GM23338 (cell line): ENCODE measurements around the gene GRK4. TPM values are rescaled to one million over a fixed set of nuclear protein-coding genes. Genes with fewer than 3 reads are reported as not detected.

Source experiments
- ATAC-seq: fragments of 200-7000 bp; cut with Tn5 transposase; 3 replicates; pipeline ENCODE4 v1.9.1; 2020
- DNase-seq: peaks from one replicate; pipeline ENCODE4 v3.0.0-alpha.2; 2015; ENCODE audit warnings: low spot score
- H2AFZ ChIP-seq: fragments of 200-600 bp; sonication (generic); 2 replicates; pipeline ENCODE4 v1.8.0; 2016; ENCODE audit warnings: antibody characterized with exemption, mild to moderate bottlenecking, moderate library complexity
- H3F3A ChIP-seq: fragments of 200-600 bp; sonication (generic); replicated peaks from 2 replicates; pipeline ENCODE4 v1.8.0; 2017; ENCODE audit warnings: antibody characterized with exemption, mixed run types, low read depth
- H3K27ac ChIP-seq: fragments of 200-600 bp; sonication (generic); 2 replicates; pipeline ENCODE4 v1.6.1; 2016; ENCODE audit warnings: low read depth
- H3K27me3 ChIP-seq: fragments of 200-600 bp; sonication (generic); 2 replicates; pipeline ENCODE4 v1.8.0; 2016; ENCODE audit warnings: mild to moderate bottlenecking, mixed run types, moderate library complexity; ENCODE audit not compliant: insufficient read depth
- H3K36me3 ChIP-seq: fragments of 200-600 bp; sonication (generic); 2 replicates; pipeline ENCODE4 v1.8.0; 2016; ENCODE audit warnings: mild to moderate bottlenecking; ENCODE audit not compliant: insufficient read depth
- H3K4me1 ChIP-seq: fragments of 200-600 bp; sonication (generic); 2 replicates; pipeline ENCODE4 v1.8.0; 2016; ENCODE audit warnings: mild to moderate bottlenecking, moderate library complexity; ENCODE audit not compliant: insufficient read depth
- H3K4me2 ChIP-seq: fragments of 200-600 bp; sonication (generic); 2 replicates; pipeline ENCODE4 v1.7.1; 2017; ENCODE audit warnings: mixed run types
- H3K4me3 ChIP-seq: fragments of 200-600 bp; sonication (generic); 2 replicates; pipeline ENCODE4 v1.6.1; 2016; ENCODE audit warnings: mixed run types
- H3K79me2 ChIP-seq: fragments of 200-600 bp; sonication (generic); replicated peaks from 2 replicates; pipeline ENCODE4 v1.8.0; 2017; ENCODE audit warnings: mild to moderate bottlenecking; ENCODE audit not compliant: insufficient read depth
- H3K9me2 ChIP-seq: fragments of 200-600 bp; sonication (generic); 2 replicates; pipeline ENCODE4 v1.8.0; 2017; ENCODE audit not compliant: insufficient read depth
- H4K20me1 ChIP-seq: fragments of 200-600 bp; sonication (generic); replicated peaks from 2 replicates; pipeline ENCODE4 v1.8.0; 2017; ENCODE audit warnings: mild to moderate bottlenecking; ENCODE audit not compliant: insufficient read depth
- H3K27ac Mint-ChIP-seq: 2 replicates; pipeline ENCODE4 v1.8.0; 2020; ENCODE audit warnings: inconsistent platforms, mild to moderate bottlenecking, moderate library complexity, mixed read lengths
- H3K27me3 Mint-ChIP-seq: 3 replicates; pipeline ENCODE4 v1.8.0; 2022; ENCODE audit warnings: low read depth, mild to moderate bottlenecking, moderate library complexity, mixed read lengths, inconsistent platforms; ENCODE audit not compliant: insufficient read depth, poor library complexity
- H3K36me3 Mint-ChIP-seq: 3 replicates; pipeline ENCODE4 v1.8.0; 2021; ENCODE audit warnings: low read depth, mild to moderate bottlenecking, inconsistent platforms, moderate library complexity, mixed read lengths
- H3K4me1 Mint-ChIP-seq: 3 replicates; pipeline ENCODE4 v1.8.0; 2020; ENCODE audit warnings: mild to moderate bottlenecking, inconsistent platforms, mixed read lengths
- H3K4me3 Mint-ChIP-seq: 3 replicates; pipeline ENCODE4 v1.8.0; 2021; ENCODE audit warnings: moderate library complexity, mild to moderate bottlenecking, inconsistent platforms, mixed read lengths
- H3K9me3 Mint-ChIP-seq: 3 replicates; pipeline ENCODE4 v1.8.0; 2020; ENCODE audit warnings: moderate library complexity, mild to moderate bottlenecking, inconsistent platforms, mixed read lengths
- CREB1 ChIP-seq: fragments of 250-450 bp; sonication (Bioruptor Pico); IDR thresholded peaks from 2 replicates; pipeline ENCODE4 v1.5.0; 2020; ENCODE audit warnings: low read depth, mild to moderate bottlenecking, moderate library complexity
- EZH2 ChIP-seq: fragments of 200-600 bp; sonication (generic); IDR thresholded peaks from one replicate; pipeline ENCODE4 v1.8.0; 2017; ENCODE audit warnings: antibody characterized with exemption, mild to moderate bottlenecking, low read depth; ENCODE audit not compliant: unreplicated experiment
- EZH2phosphoT487 ChIP-seq: fragments of 200-600 bp; sonication (generic); IDR thresholded peaks from one replicate; pipeline ENCODE4 v1.8.1; 2018; ENCODE audit warnings: antibody characterized with exemption; ENCODE audit not compliant: unreplicated experiment
- NANOG ChIP-seq: IDR thresholded peaks from 2 replicates; pipeline ENCODE4 v1.6.1; 2016; ENCODE audit warnings: antibody characterized with exemption, borderline replicate concordance
- POLR2AphosphoS5 ChIP-seq: IDR thresholded peaks from 2 replicates; pipeline ENCODE4 v1.6.1; 2016; ENCODE audit warnings: antibody characterized with exemption, low read depth
- STAT1 ChIP-seq: IDR thresholded peaks from one replicate; pipeline ENCODE4 v1.6.1; 2016; ENCODE audit warnings: antibody characterized with exemption; ENCODE audit not compliant: unreplicated experiment
- ZNF114 ChIP-seq: fragments of 250-450 bp; sonication (Bioruptor Pico); IDR thresholded peaks from 2 replicates; pipeline ENCODE4 v1.5.0; 2020; ENCODE audit warnings: mild to moderate bottlenecking, moderate library complexity
- ZNF331 ChIP-seq: fragments of 250-450 bp; sonication (Bioruptor Pico); IDR thresholded peaks from 2 replicates; pipeline ENCODE4 v1.5.0; 2020; ENCODE audit warnings: low read depth, mild to moderate bottlenecking, moderate library complexity
- polyA plus RNA-seq: library from polyadenylated mRNA; unstranded; fragments of >200 nt; fragmentation: Nextera tagmentation; extraction: Ambion mirVana; gene quantifications from 2 replicates; pipeline ENCODE4 v1.2.1, GENCODE V29; 2016
- total RNA-seq: library from RNA; depleted of rRNA; stranded (reverse); fragments of >200 nt; shearing (Covaris generic); gene quantifications from 2 replicates; pipeline ENCODE4 v1.2.3, GENCODE V29; 2014
- TF ChIP-seq, protein P1 (sequence below): fragments of 250-450 bp; sonication (Bioruptor Pico); IDR thresholded peaks from 2 replicates; pipeline ENCODE4 v1.5.0; 2020; ENCODE audit warnings: mild to moderate bottlenecking, moderate library complexity
- TF ChIP-seq, protein P2 (sequence below), 2 experiments: fragments of 200-600 bp in 1 of 2; sonication (generic) in 1 of 2; conservative IDR thresholded peaks; 2 replicates each; pipeline versions ENCODE4 v1.5.1 to v1.6.1; 2016 to 2017; ENCODE audit warnings: antibody characterized with exemption in 2 of 2, low read depth in 2 of 2, mild to moderate bottlenecking in 2 of 2, moderate library complexity in 1 of 2

GRK4 gene
- total and polyA plus RNA-seq, 2 experiments from 2014 or later = 1.3 to 1.4 TPM

DNA sequence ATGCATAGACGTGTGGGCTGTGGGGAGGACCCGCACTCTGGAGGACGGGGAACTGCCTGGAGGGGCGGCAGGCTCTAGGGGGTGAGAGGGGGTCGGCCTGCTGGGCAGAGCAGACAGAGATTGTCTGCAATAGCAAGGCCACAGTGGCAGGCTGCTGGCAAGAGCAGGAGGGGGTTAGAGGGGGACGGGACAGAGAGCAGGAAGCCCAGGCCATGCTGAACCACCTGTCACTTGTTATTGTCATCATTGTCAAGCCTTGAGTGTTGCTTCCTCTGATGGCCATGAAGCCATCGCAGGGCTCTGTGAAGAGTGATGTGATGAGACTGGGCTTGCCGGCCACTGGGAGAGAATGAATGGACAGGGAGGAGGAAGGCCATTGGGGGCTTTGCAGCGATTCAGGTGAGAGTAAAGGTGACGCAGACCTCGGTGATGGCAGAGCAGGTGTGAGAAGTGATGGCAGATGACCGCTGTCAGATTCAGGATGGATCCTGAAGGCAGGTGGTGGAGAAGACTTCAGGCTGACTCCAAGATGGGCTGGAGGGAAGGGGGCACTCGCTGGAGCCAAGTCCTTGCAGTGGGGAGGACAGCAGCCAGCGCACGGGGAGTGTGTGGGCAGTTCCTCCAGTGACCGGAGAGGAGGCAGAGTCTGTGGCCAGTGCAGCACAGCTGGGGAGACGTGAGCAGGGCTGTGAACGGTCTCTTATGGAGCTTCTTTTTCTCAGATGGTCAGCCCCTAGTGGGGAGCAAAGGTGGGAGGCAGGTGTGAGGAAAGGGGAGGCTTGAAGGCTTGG is 67.4 kb downstream of the GRK4 start:
- Mint-ChIP-seq H3K27ac (no peak overlapping the region), H3K9me3 (no peaks in the 10 kb centered on the region), H3K4me1 (no peaks in the 10 kb centered on the region; the same call in 2 of the 3 replicates), H3K4me3 (no peak overlapping the region), H3K27me3 (peaks cover 7% of the 10 kb centered on the region), H3K36me3 (no peaks in the 10 kb centered on the region)
- Histone ChIP-seq H3K27me3 (no peaks in the 10 kb centered on the region), H3K4me1 (no peaks in the 10 kb centered on the region), H2AFZ (no peak overlapping the region), H3K36me3 (no peaks in the 10 kb centered on the region), H3K9me2 (no peaks in the 10 kb centered on the region), H3K79me2 (no peaks in the 10 kb centered on the region), H4K20me1 (no peaks in the 10 kb centered on the region; the same call in 1 of the 2 replicates), H3K4me3 (no peak overlapping the region), H3F3A (no peaks in the 10 kb centered on the region), H3K4me2 (no peak overlapping the region), H3K27ac (no peak overlapping the region)
- DNase-seq (no peak), ATAC-seq (no peak; the same call in 2 of the 3 replicates)
- TF ChIP-seq, protein P1, sequence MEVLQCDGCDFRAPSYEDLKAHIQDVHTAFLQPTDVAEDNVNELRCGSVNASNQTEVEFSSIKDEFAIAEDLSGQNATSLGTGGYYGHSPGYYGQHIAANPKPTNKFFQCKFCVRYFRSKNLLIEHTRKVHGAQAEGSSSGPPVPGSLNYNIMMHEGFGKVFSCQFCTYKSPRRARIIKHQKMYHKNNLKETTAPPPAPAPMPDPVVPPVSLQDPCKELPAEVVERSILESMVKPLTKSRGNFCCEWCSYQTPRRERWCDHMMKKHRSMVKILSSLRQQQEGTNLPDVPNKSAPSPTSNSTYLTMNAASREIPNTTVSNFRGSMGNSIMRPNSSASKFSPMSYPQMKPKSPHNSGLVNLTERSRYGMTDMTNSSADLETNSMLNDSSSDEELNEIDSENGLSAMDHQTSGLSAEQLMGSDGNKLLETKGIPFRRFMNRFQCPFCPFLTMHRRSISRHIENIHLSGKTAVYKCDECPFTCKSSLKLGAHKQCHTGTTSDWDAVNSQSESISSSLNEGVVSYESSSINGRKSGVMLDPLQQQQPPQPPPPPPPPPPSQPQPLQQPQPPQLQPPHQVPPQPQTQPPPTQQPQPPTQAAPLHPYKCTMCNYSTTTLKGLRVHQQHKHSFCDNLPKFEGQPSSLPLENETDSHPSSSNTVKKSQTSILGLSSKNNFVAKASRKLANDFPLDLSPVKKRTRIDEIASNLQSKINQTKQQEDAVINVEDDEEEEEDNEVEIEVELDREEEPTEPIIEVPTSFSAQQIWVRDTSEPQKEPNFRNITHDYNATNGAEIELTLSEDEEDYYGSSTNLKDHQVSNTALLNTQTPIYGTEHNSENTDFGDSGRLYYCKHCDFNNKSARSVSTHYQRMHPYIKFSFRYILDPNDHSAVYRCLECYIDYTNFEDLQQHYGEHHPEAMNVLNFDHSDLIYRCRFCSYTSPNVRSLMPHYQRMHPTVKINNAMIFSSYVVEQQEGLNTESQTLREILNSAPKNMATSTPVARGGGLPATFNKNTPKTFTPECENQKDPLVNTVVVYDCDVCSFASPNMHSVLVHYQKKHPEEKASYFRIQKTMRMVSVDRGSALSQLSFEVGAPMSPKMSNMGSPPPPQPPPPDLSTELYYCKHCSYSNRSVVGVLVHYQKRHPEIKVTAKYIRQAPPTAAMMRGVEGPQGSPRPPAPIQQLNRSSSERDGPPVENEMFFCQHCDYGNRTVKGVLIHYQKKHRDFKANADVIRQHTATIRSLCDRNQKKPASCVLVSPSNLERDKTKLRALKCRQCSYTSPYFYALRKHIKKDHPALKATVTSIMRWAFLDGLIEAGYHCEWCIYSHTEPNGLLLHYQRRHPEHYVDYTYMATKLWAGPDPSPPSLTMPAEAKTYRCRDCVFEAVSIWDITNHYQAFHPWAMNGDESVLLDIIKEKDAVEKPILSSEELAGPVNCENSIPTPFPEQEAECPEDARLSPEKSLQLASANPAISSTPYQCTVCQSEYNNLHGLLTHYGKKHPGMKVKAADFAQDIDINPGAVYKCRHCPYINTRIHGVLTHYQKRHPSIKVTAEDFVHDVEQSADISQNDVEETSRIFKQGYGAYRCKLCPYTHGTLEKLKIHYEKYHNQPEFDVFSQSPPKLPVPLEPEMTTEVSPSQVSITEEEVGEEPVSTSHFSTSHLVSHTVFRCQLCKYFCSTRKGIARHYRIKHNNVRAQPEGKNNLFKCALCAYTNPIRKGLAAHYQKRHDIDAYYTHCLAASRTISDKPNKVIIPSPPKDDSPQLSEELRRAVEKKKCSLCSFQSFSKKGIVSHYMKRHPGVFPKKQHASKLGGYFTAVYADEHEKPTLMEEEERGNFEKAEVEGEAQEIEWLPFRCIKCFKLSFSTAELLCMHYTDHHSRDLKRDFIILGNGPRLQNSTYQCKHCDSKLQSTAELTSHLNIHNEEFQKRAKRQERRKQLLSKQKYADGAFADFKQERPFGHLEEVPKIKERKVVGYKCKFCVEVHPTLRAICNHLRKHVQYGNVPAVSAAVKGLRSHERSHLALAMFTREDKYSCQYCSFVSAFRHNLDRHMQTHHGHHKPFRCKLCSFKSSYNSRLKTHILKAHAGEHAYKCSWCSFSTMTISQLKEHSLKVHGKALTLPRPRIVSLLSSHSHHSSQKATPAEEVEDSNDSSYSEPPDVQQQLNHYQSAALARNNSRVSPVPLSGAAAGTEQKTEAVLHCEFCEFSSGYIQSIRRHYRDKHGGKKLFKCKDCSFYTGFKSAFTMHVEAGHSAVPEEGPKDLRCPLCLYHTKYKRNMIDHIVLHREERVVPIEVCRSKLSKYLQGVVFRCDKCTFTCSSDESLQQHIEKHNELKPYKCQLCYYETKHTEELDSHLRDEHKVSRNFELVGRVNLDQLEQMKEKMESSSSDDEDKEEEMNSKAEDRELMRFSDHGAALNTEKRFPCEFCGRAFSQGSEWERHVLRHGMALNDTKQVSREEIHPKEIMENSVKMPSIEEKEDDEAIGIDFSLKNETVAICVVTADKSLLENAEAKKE (CRISPR knock-in tag) = no peak
- TF ChIP-seq NANOG = no peak
- no peak for TF ChIP-seq EZH2
- TF ChIP-seq ZNF114 (CRISPR knock-in tag) = no peak
- no peak for TF ChIP-seq STAT1
- TF ChIP-seq POLR2AphosphoS5 = no peak
- TF ChIP-seq, protein P2, sequence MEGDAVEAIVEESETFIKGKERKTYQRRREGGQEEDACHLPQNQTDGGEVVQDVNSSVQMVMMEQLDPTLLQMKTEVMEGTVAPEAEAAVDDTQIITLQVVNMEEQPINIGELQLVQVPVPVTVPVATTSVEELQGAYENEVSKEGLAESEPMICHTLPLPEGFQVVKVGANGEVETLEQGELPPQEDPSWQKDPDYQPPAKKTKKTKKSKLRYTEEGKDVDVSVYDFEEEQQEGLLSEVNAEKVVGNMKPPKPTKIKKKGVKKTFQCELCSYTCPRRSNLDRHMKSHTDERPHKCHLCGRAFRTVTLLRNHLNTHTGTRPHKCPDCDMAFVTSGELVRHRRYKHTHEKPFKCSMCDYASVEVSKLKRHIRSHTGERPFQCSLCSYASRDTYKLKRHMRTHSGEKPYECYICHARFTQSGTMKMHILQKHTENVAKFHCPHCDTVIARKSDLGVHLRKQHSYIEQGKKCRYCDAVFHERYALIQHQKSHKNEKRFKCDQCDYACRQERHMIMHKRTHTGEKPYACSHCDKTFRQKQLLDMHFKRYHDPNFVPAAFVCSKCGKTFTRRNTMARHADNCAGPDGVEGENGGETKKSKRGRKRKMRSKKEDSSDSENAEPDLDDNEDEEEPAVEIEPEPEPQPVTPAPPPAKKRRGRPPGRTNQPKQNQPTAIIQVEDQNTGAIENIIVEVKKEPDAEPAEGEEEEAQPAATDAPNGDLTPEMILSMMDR (conservative IDR thresholded peaks at IDR 0.05; ENCODE audit: low read depth in 2 of 2) = no peak
- no peak for TF ChIP-seq ZNF331 (CRISPR knock-in tag)
- no peak for TF ChIP-seq CREB1 (CRISPR knock-in tag)
- no peak for TF ChIP-seq EZH2phosphoT487
